ENCODE measurements around the gene ZNF217. TPM values are rescaled to one million over a fixed set of nuclear protein-coding genes. Genes with fewer than 3 reads are reported as not detected.

ZNF217 gene
- total and polyA plus RNA-seq, 2 of the 8 experiments (the other 6 are each of a cell fraction or from before 2014, with no cell fraction given): 15.3 to 87.9 TPM

- Histone ChIP-seq H2BK120ac (replicated peaks; ENCODE audit: low read depth, low read length) (no peak overlapping the region), H3K4me1 (replicated peaks in 1 of 4; ENCODE audit: control insufficient read depth in 3 of 4, insufficient read depth in 4 of 4, low read length in 3 of 4) (no peaks in the 10 kb centered on the region), H3K4me2 (ENCODE audit: insufficient read depth in 1 of 2, low read depth in 2 of 2, low read length in 2 of 2) (no peak overlapping the region), H2BK12ac (ENCODE audit: low read depth, low read length) (no peak overlapping the region), H3K79me2 (ENCODE audit: control insufficient read depth in 1 of 2, insufficient read depth in 2 of 2, low read length in 2 of 2) (no peaks in the 10 kb centered on the region), H4K20me1 (replicated peaks in 1 of 2; ENCODE audit: control insufficient read depth in 1 of 2, insufficient read depth in 2 of 2, low read length in 2 of 2) (no peaks in the 10 kb centered on the region), H4K91ac (replicated peaks; ENCODE audit: insufficient read length, low read length) (no peak overlapping the region), H4K5ac (ENCODE audit: insufficient read length, low read depth, low read length) (no peak overlapping the region), H2BK5ac (ENCODE audit: low read depth, low read length) (no peak overlapping the region), H3K23me2 (ENCODE audit: low read depth, low read length) (no peaks in the 10 kb centered on the region), H2AFZ (ENCODE audit: low read length) (no peak overlapping the region), H3K4me3 (ENCODE audit: extremely low read depth in 1 of 4, insufficient read depth in 2 of 4, low read depth in 3 of 4, low read length in 4 of 4) (no peak overlapping the region), H3K18ac (ENCODE audit: extremely low read depth, low read length) (no peak overlapping the region), H3K36me3 (ENCODE audit: control insufficient read depth in 2 of 4, insufficient read depth in 4 of 4, low read length in 3 of 4) (no peaks in the 10 kb centered on the region), H3K23ac (ENCODE audit: insufficient read length) (no peak overlapping the region), H2BK15ac (ENCODE audit: low read length) (no peak overlapping the region), H3K9me3 (ENCODE audit: insufficient read depth in 2 of 2, low read depth in 1 of 2, low read length in 1 of 2) (no peaks in the 10 kb centered on the region), H3K79me1 (ENCODE audit: low read depth, low read length) (no peaks in the 10 kb centered on the region), H3K56ac (replicated peaks; ENCODE audit: insufficient read length, low read depth, low read length) (no peak overlapping the region), H3K27ac (ENCODE audit: low read depth, low read length) (no peak overlapping the region), H3K4ac (replicated peaks; ENCODE audit: insufficient read length, low read depth, low read length) (no peak overlapping the region), H2AK5ac (ENCODE audit: low read depth, low read length) (no peak overlapping the region), H3K27me3 (replicated peaks in 1 of 4; ENCODE audit: control insufficient read depth in 3 of 4, extremely low read depth in 1 of 4, insufficient read depth in 3 of 4, low read length in 3 of 4) (no peaks in the 10 kb centered on the region), H3K14ac (ENCODE audit: insufficient read length) (no peak overlapping the region), H2BK20ac (ENCODE audit: low read length) (no peak overlapping the region), H3K9ac (replicated peaks in 1 of 4; ENCODE audit: extremely low read depth in 1 of 4, low read depth in 3 of 4, low read length in 3 of 4) (no peak overlapping the region), H4K8ac (ENCODE audit: extremely low read depth, insufficient read depth, low read length) (no peak overlapping the region)
- DNase-seq (ENCODE audit: low read depth in 1 of 2, low spot score in 2 of 2) (no peak), FAIRE-seq (no peak)
- WGBS, 2 experiments (ENCODE audit: extremely low coverage in 1 of 2, insufficient coverage in 1 of 2, insufficient read length in 1 of 2, insufficient replicate concordance in 2 of 2, low coverage in 1 of 2, low lambda C conversion rate in 2 of 2, missing lambda C conversion rate in 1 of 2): 92% methylated on average over 3 of the region's 3 CpGs; no CpG with 5 or more reads in 1 of the 2 experiments
- ChIA-PET POLR2A (ENCODE audit: partially characterized antibody) (no interaction called here), CTCF (ENCODE audit: partially characterized antibody) (interaction anchor here (0.6 kb wide), 2 partner anchors 405 to 1239 kb away, joined by 3 read pairs; no protein-coding TSS in a partner anchor)
- no peak for TF ChIP-seq RBBP5 (IDR thresholded peaks at IDR 0.05; ENCODE audit: borderline replicate concordance, low read depth, low read length)
- no peak for TF ChIP-seq GTF2F1 (IDR thresholded peaks at IDR 0.05; ENCODE audit: borderline replicate concordance, low read depth, low read length)
- TF ChIP-seq RAD21 (IDR thresholded peaks at IDR 0.05 in 1 of 2, conservative IDR thresholded peaks at IDR 0.05 in 1 of 2; ENCODE audit: low read depth in 2 of 2, low read length in 2 of 2): no peak
- no peak for TF ChIP-seq TAF7 (optimal IDR thresholded peaks at IDR 0.05; ENCODE audit: borderline replicate concordance, low read depth, low read length)
These were observed 71.6 kb downstream of the ZNF217 start for GRCh38 chr20:53522026-53522425.

Measured in H1 (cell line).